K562 (cell line): Measurements from ENCODE around the gene ERBB3. TPM values are rescaled to one million over a fixed set of nuclear protein-coding genes. Genes with fewer than 3 reads are reported as not detected.

Source experiments
- ARID3B ChIP-seq: fragments of 250-450 bp; sonication (Bioruptor Pico); IDR thresholded peaks from 2 replicates; pipeline ENCODE4 v1.4.0; 2020; ENCODE audit warnings: borderline replicate concordance
- BRD9 ChIP-seq: fragments of 450-650 bp; IDR thresholded peaks from 2 replicates; pipeline ENCODE4 v1.6.1; 2018; ENCODE audit warnings: low read depth; ENCODE audit not compliant: partially characterized antibody
- CHAMP1 ChIP-seq: fragments of 450-650 bp; IDR thresholded peaks from 2 replicates; pipeline ENCODE4 v1.6.1; 2016; ENCODE audit warnings: mild to moderate bottlenecking
- CXXC5 ChIP-seq: fragments of 250-450 bp; sonication (Bioruptor Pico); IDR thresholded peaks from 2 replicates; pipeline ENCODE4 v1.8.0; 2022; ENCODE audit warnings: inconsistent platforms, mild to moderate bottlenecking, moderate library complexity
- DIDO1 ChIP-seq: fragments of 450-650 bp; IDR thresholded peaks from 2 replicates; pipeline ENCODE4 v1.6.1; 2016; ENCODE audit warnings: low read depth, missing biosample characterization, missing genetic modification characterization
- GTF2B ChIP-seq: IDR thresholded peaks from 2 replicates; pipeline ENCODE4 v1.6.1; 2011; ENCODE audit not compliant: insufficient read length; ENCODE audit errors: extremely low read depth
- HCFC1 ChIP-seq: IDR thresholded peaks from 2 replicates; pipeline ENCODE4 v1.6.1; 2012; ENCODE audit warnings: low read depth, low read length, improper control_type of control experiment
- JUND ChIP-seq, 2 experiments: IDR thresholded peaks; 2 replicates in 1 of 2; 3 replicates in 1 of 2; pipeline ENCODE4 v1.6.1; 2011; ENCODE audit warnings: borderline replicate concordance in 2 of 2, low read depth in 2 of 2, low read length in 2 of 2, improper control_type of control experiment in 1 of 2, missing biosample characterization in 1 of 2, missing genetic modification characterization in 1 of 2, missing genetic modification reagents in 1 of 2
- NEUROD1 ChIP-seq: fragments of 150-350 bp; IDR thresholded peaks from 2 replicates; pipeline ENCODE4 v1.6.1; 2014; ENCODE audit warnings: borderline replicate concordance, low read length, low read depth; ENCODE audit not compliant: partially characterized antibody
- POLR2AphosphoS2 ChIP-seq: IDR thresholded peaks from 2 replicates; pipeline ENCODE4 v1.6.1; 2012; ENCODE audit warnings: low read length, improper control_type of control experiment
- RBM25 ChIP-seq: fragments of 200-400 bp; formaldehyde crosslinking; IDR thresholded peaks from 2 replicates; pipeline ENCODE4 v1.6.1; 2018; ENCODE audit warnings: low read length, low read depth, moderate library complexity; ENCODE audit not compliant: severe bottlenecking
- RERE ChIP-seq: sonication (generic); formaldehyde crosslinking; IDR thresholded peaks from 2 replicates; pipeline ENCODE4 v1.8.0; 2023; ENCODE audit warnings: missing genetic modification reagents, mild to moderate bottlenecking, borderline replicate concordance
- ZNF253 ChIP-seq: fragments of 250-450 bp; sonication (Bioruptor Pico); conservative IDR thresholded peaks from 2 replicates; pipeline ENCODE4 v1.6.1; 2021; ENCODE audit warnings: mild to moderate bottlenecking
- ZSCAN29 ChIP-seq: fragments of 450-650 bp; IDR thresholded peaks from 2 replicates; pipeline ENCODE4 v1.6.1; 2017
- polyA plus RNA-seq, 8 experiments: library from polyadenylated mRNA; depleted of rRNA in 4 of 8; stranded (reverse) in 5 of 8; unstranded in 3 of 8; fragments of >200 nt; fragmentation: Nextera tagmentation in 2 of 8; fragmentation: Illumina TruSeq in 1 of 8; extraction: Ambion mirVana in 2 of 8; extraction: Trizol in 1 of 8; gene quantifications; 2 replicates each; pipeline versions ENCODE4 v1.2.1 to v1.2.3, GENCODE V29; 2011 to 2014; ENCODE audit warnings: inconsistent platforms in 1 of 8, missing spikeins in 1 of 8
- total RNA-seq, 7 experiments: library from RNA; depleted of rRNA in 6 of 7; stranded (reverse); fragments of >200 nt in 6 of 7; fragmentation: Illumina TruSeq in 2 of 7; extraction: Trizol in 2 of 7; gene quantifications; 2 replicates each; pipeline versions ENCODE4 v1.2.1 to v1.2.3, GENCODE V29; 2011 to 2021; ENCODE audit warnings: low replicate concordance in 1 of 7

ERBB3 gene
- total and polyA plus RNA-seq, 9 of the 15 experiments (the other 6 are each of a cell fraction or from before 2014, with no cell fraction given): 1.5 to 5.4 (median 3.8) TPM

GRCh38 chr12:56041552-56042429 is 38.2 kb upstream of the ERBB3 start, which contains the start of gene RPS26 (continued):
- TF ChIP-seq GTF2B (peak; percentile 83), BRD9 (peak; percentile 90), POLR2AphosphoS2 (peak; percentile 73; the same call in 1 of the 2 replicates), JUND (IDR thresholded peaks at IDR 0.05; ENCODE audit: borderline replicate concordance, low read depth, low read length) (peak; percentile 50; the same call in 1 of the 2 replicates), JUND (tag; IDR thresholded peaks at IDR 0.05; ENCODE audit: borderline replicate concordance, low read depth, low read length) (peak; percentile 83; the same call in 2 of the 3 replicates), RBM25 (no peak), RERE (CRISPR knock-in tag) (no peak), ZSCAN29 (peak; percentile 42; the same call in 1 of the 2 replicates), DIDO1 (peak; percentile 98), ZNF253 (CRISPR knock-in tag) (no peak), ARID3B (CRISPR knock-in tag) (no peak), HCFC1 (peak; percentile 92), NEUROD1 (no peak), CXXC5 (CRISPR knock-in tag) (peak; percentile 99), CHAMP1 (peak; percentile 73)
